A549 (cell line): ENCODE results near the gene ACYP1. TPM values are rescaled to one million over a fixed set of nuclear protein-coding genes. Genes with fewer than 3 reads are reported as not detected.

Experiments used
- ATAC-seq, 2 experiments: fragments of 200-7000 bp in 1 of 2; fragments of >200 bp in 1 of 2; cut with Nextera tagmentation in 1 of 2; cut with Tn5 transposase in 1 of 2; 3 replicates each; pipeline versions ENCODE4 v1.8.0 to v1.9.1; 2018 to 2020; ENCODE audit warnings: mild to moderate bottlenecking in 1 of 2, moderate library complexity in 1 of 2
- CTCF ChIA-PET: fragments of 300-600 bp; sonication (Branson Sonifier 250); formaldehyde crosslinking; extraction: SDS; loops from one replicate; lab custom pipeline; 2021; ENCODE audit warnings: antibody characterized with exemption, inconsistent platforms; lab: Yijun Ruan, JAX
- POLR2A ChIA-PET: fragments of 350-600 bp; formaldehyde crosslinking; extraction: SDS; loops from one replicate; lab custom pipeline; 2021; ENCODE audit warnings: antibody characterized with exemption, inconsistent platforms; lab: Yijun Ruan, JAX
- DNase-seq, 2 experiments: peaks; one replicate each; pipeline versions ENCODE4 v3.0.0 to v3.0.0-alpha.2; 2011 to 2016; ENCODE audit warnings: low read depth in 1 of 2, low spot score in 1 of 2
- FAIRE-seq: peaks from 2 replicates; lab custom pipeline; 2011; peaks lifted over from hg19 to GRCh38; lab: Jason Lieb, UNC
- H3K27ac ChIP-seq, 2 experiments: fragments of >200 bp; sonication (Bioruptor Twin); formaldehyde crosslinking; 3 replicates each; pipeline ENCODE4 v1.5.1; 2016 to 2017
- H3K4me1 ChIP-seq: fragments of >200 bp; sonication (Bioruptor Twin); formaldehyde crosslinking; 3 replicates; pipeline ENCODE4 v1.6.1; 2016
- H3K4me2 ChIP-seq: fragments of >200 bp; sonication (Bioruptor Twin); formaldehyde crosslinking; 3 replicates; pipeline ENCODE4 v1.6.1; 2016
- H3K4me3 ChIP-seq: fragments of >200 bp; sonication (Bioruptor Twin); formaldehyde crosslinking; 3 replicates; pipeline ENCODE4 v1.5.1; 2016
- H3K9me3 ChIP-seq: fragments of >200 bp; sonication (Bioruptor Twin); formaldehyde crosslinking; 3 replicates; pipeline ENCODE4 v1.6.1; 2016
- CBX2 ChIP-seq: fragments of 200-600 bp; sonication (generic); IDR thresholded peaks from 2 replicates; pipeline ENCODE4 v1.6.1; 2016; ENCODE audit warnings: low read depth, mild to moderate bottlenecking, borderline replicate concordance
- CHD2 ChIP-seq: fragments of 150-350 bp; IDR thresholded peaks from 2 replicates; pipeline ENCODE4 v1.6.1; 2014; ENCODE audit warnings: low read length; ENCODE audit not compliant: partially characterized antibody
- EP300 ChIP-seq, 2 experiments: fragments of >200 bp; sonication (Bioruptor Twin); formaldehyde crosslinking; IDR thresholded peaks; 2 replicates in 1 of 2; 3 replicates in 1 of 2; pipeline ENCODE4 v1.6.1; 2016 to 2017
- FOSB ChIP-seq: fragments of 250-450 bp; sonication (Bioruptor Pico); IDR thresholded peaks from 2 replicates; pipeline ENCODE4 v1.5.0; 2020; ENCODE audit warnings: mild to moderate bottlenecking, moderate library complexity
- HOXA7 ChIP-seq: fragments of 250-450 bp; sonication (Bioruptor Pico); IDR thresholded peaks from 2 replicates; pipeline ENCODE4 v1.5.0; 2020; ENCODE audit warnings: mild to moderate bottlenecking, moderate library complexity
- HOXB13 ChIP-seq: fragments of 250-450 bp; sonication (Bioruptor Pico); IDR thresholded peaks from 2 replicates; pipeline ENCODE4 v1.5.0; 2020; ENCODE audit warnings: low read depth, mild to moderate bottlenecking, moderate library complexity
- HOXB5 ChIP-seq: fragments of 250-450 bp; sonication (Bioruptor Pico); IDR thresholded peaks from 2 replicates; pipeline ENCODE4 v1.5.0; 2020; ENCODE audit warnings: mild to moderate bottlenecking, moderate library complexity
- JUN ChIP-seq, 2 experiments: fragments of >200 bp; sonication (Bioruptor Twin); formaldehyde crosslinking; IDR thresholded peaks; 2 replicates in 1 of 2; 3 replicates in 1 of 2; pipeline ENCODE4 v1.6.1; 2016 to 2017
- JUNB ChIP-seq: fragments of >200 bp; sonication (Bioruptor Twin); formaldehyde crosslinking; IDR thresholded peaks from 2 replicates; pipeline ENCODE4 v1.6.1; 2016
- NR3C1 ChIP-seq: fragments of >200 bp; sonication (Bioruptor Twin); formaldehyde crosslinking; IDR thresholded peaks from 3 replicates; pipeline ENCODE4 v1.6.1; 2017
- PHF8 ChIP-seq: fragments of 200-600 bp; sonication (generic); IDR thresholded peaks from 2 replicates; pipeline ENCODE4 v1.6.1; 2016; ENCODE audit warnings: low read depth, mild to moderate bottlenecking, antibody characterized with exemption, moderate library complexity, borderline replicate concordance
- POLR2A ChIP-seq: IDR thresholded peaks from 2 replicates; pipeline ENCODE4 v1.6.1; 2012; ENCODE audit warnings: mild to moderate bottlenecking, low read length
- POLR2AphosphoS2 ChIP-seq: conservative IDR thresholded peaks from 2 replicates; pipeline ENCODE4 v1.6.1; 2012; ENCODE audit warnings: low read length, improper control_type of control experiment, inconsistent platforms
- RCOR1 ChIP-seq: fragments of 150-350 bp; IDR thresholded peaks from 2 replicates; pipeline ENCODE4 v1.6.1; 2014; ENCODE audit warnings: antibody characterized with exemption, low read length, low read depth
- RNF2 ChIP-seq: fragments of 200-600 bp; sonication (generic); IDR thresholded peaks from 2 replicates; pipeline ENCODE4 v1.6.1; 2016; ENCODE audit warnings: low read depth, mild to moderate bottlenecking, antibody characterized with exemption, moderate library complexity, borderline replicate concordance
- TP53 ChIP-seq: fragments of 250-450 bp; sonication (Bioruptor Pico); IDR thresholded peaks from 2 replicates; pipeline ENCODE4 v1.5.0; 2021; ENCODE audit warnings: mild to moderate bottlenecking, moderate library complexity
- ZC3H11A ChIP-seq: fragments of 450-650 bp; IDR thresholded peaks from 2 replicates; pipeline ENCODE4 v1.6.1; 2014; ENCODE audit warnings: antibody characterized with exemption, mild to moderate bottlenecking
- ZSCAN20 ChIP-seq: fragments of 250-450 bp; sonication (Bioruptor Pico); IDR thresholded peaks from 2 replicates; pipeline ENCODE4 v1.8.0; 2022; ENCODE audit warnings: mild to moderate bottlenecking, moderate library complexity
- WGBS: methylation state at CpG from one replicate; pipeline ENCODE4 v1.1.6; 2017; ENCODE audit errors: missing lambda C conversion rate; 5-methylcytosine and 5-hydroxymethylcytosine counted together
- polyA plus RNA-seq, 4 experiments: library from polyadenylated mRNA; depleted of rRNA in 3 of 4; stranded (reverse); fragments of >200 nt; fragmentation: RNase III in 1 of 4; extraction: RNeasy Plus Mini Kit Qiagen cat#74134 plus additional on column Dnase treatment in 1 of 4; gene quantifications; 2 replicates in 3 of 4; 3 replicates in 1 of 4; pipeline ENCODE4 v1.2.3, GENCODE V29; 2011 to 2017
- TF ChIP-seq, protein P1 (sequence below): fragments of 200-600 bp; sonication (generic); IDR thresholded peaks from 2 replicates; pipeline ENCODE4 v1.6.1; 2016; ENCODE audit warnings: antibody characterized with exemption, mild to moderate bottlenecking, moderate library complexity
- TF ChIP-seq, protein P2 (sequence below): fragments of >200 bp; sonication (Bioruptor Twin); formaldehyde crosslinking; IDR thresholded peaks from 3 replicates; pipeline ENCODE4 v1.5.1; 2016
- TF ChIP-seq, protein P3 (sequence below): fragments of 250-450 bp; sonication (Bioruptor Pico); IDR thresholded peaks from 2 replicates; pipeline ENCODE4 v1.5.0; 2021; ENCODE audit warnings: mild to moderate bottlenecking, moderate library complexity, borderline replicate concordance
- TF ChIP-seq, protein P4 (sequence below): fragments of 250-450 bp; sonication (Bioruptor Pico); IDR thresholded peaks from 2 replicates; pipeline ENCODE4 v1.5.0; 2020; ENCODE audit warnings: low read depth, mild to moderate bottlenecking, moderate library complexity

ACYP1 gene
- polyA plus RNA-seq, 2 of the 4 experiments (the other 2 are of a cell fraction): 34.3 to 36.7 TPM

DNA sequence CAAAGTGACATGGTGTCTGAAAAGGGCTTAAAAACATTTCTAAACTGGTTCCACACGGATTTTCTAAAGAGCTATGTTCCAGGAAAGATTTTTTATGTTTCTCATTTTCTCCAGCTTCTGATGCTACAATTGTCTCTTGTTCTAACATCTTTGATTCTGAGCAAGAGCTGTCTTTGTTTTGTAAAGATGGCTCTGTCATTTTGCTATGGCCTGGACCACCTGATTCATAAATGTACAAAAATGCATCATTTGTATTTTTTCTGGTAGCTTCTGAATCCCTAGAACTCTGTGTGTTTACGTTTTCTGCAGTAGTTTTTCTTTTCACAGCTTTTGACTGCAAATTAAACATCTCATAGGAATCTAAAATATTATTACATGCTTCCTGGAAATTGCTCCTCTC is 15.7 kb downstream of the ACYP1 start (continued):
- TF ChIP-seq, protein P1, sequence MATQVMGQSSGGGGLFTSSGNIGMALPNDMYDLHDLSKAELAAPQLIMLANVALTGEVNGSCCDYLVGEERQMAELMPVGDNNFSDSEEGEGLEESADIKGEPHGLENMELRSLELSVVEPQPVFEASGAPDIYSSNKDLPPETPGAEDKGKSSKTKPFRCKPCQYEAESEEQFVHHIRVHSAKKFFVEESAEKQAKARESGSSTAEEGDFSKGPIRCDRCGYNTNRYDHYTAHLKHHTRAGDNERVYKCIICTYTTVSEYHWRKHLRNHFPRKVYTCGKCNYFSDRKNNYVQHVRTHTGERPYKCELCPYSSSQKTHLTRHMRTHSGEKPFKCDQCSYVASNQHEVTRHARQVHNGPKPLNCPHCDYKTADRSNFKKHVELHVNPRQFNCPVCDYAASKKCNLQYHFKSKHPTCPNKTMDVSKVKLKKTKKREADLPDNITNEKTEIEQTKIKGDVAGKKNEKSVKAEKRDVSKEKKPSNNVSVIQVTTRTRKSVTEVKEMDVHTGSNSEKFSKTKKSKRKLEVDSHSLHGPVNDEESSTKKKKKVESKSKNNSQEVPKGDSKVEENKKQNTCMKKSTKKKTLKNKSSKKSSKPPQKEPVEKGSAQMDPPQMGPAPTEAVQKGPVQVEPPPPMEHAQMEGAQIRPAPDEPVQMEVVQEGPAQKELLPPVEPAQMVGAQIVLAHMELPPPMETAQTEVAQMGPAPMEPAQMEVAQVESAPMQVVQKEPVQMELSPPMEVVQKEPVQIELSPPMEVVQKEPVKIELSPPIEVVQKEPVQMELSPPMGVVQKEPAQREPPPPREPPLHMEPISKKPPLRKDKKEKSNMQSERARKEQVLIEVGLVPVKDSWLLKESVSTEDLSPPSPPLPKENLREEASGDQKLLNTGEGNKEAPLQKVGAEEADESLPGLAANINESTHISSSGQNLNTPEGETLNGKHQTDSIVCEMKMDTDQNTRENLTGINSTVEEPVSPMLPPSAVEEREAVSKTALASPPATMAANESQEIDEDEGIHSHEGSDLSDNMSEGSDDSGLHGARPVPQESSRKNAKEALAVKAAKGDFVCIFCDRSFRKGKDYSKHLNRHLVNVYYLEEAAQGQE: no peak
- TF ChIP-seq POLR2A (no peak), ZSCAN20 (CRISPR knock-in tag) (no peak), ZC3H11A (no peak), JUNB (no peak), JUN (IDR thresholded peaks at IDR 0.05) (no peak), CHD2 (no peak), HOXA7 (CRISPR knock-in tag) (no peak)
- TF ChIP-seq, protein P2, sequence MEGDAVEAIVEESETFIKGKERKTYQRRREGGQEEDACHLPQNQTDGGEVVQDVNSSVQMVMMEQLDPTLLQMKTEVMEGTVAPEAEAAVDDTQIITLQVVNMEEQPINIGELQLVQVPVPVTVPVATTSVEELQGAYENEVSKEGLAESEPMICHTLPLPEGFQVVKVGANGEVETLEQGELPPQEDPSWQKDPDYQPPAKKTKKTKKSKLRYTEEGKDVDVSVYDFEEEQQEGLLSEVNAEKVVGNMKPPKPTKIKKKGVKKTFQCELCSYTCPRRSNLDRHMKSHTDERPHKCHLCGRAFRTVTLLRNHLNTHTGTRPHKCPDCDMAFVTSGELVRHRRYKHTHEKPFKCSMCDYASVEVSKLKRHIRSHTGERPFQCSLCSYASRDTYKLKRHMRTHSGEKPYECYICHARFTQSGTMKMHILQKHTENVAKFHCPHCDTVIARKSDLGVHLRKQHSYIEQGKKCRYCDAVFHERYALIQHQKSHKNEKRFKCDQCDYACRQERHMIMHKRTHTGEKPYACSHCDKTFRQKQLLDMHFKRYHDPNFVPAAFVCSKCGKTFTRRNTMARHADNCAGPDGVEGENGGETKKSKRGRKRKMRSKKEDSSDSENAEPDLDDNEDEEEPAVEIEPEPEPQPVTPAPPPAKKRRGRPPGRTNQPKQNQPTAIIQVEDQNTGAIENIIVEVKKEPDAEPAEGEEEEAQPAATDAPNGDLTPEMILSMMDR: no peak

DNA sequence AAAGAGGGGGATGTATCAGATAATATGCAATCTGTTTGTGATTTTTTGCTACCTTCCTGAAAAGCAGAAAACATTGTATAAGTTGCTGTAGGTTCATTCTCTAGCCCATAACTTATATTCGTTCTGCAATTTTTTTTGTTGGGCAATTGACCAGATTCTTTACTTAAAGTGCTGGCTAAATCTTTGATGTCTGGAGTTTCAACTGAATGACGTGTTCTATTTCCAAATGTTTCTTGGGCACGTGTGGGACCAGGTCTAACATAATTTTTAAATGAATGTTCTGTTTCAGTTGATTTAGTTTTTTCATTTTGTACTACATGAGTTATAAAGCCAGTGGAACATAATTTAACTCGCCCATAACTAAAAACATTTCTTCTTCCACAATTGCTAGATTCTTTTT is 16.3 kb downstream of the ACYP1 start:
- no peak overlapping the region for H3K4me3 ChIP-seq
- POLR2A ChIA-PET: no interaction called here
- 90% methylated on average over 4 of the region's 4 CpGs for WGBS
- no peak overlapping the region; the same call in 2 of the 3 replicates for H3K4me2 ChIP-seq
- no peak overlapping the region for H3K27ac ChIP-seq
- no peak for ATAC-seq
- DNase-seq: no peak
- no peak for FAIRE-seq
- no peak for TF ChIP-seq TP53 (CRISPR knock-in tag)
- TF ChIP-seq POLR2A: no peak
- TF ChIP-seq, protein P3, sequence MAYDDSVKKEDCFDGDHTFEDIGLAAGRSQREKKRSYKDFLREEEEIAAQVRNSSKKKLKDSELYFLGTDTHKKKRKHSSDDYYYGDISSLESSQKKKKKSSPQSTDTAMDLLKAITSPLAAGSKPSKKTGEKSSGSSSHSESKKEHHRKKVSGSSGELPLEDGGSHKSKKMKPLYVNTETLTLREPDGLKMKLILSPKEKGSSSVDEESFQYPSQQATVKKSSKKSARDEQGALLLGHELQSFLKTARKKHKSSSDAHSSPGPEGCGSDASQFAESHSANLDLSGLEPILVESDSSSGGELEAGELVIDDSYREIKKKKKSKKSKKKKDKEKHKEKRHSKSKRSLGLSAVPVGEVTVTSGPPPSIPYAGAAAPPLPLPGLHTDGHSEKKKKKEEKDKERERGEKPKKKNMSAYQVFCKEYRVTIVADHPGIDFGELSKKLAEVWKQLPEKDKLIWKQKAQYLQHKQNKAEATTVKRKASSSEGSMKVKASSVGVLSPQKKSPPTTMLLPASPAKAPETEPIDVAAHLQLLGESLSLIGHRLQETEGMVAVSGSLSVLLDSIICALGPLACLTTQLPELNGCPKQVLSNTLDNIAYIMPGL (CRISPR knock-in tag): no peak
- TF ChIP-seq CHD2: no peak
- no peak for TF ChIP-seq HOXB13 (CRISPR knock-in tag)
- no peak for TF ChIP-seq POLR2AphosphoS2
- no peak for TF ChIP-seq RCOR1
- TF ChIP-seq, protein P4, sequence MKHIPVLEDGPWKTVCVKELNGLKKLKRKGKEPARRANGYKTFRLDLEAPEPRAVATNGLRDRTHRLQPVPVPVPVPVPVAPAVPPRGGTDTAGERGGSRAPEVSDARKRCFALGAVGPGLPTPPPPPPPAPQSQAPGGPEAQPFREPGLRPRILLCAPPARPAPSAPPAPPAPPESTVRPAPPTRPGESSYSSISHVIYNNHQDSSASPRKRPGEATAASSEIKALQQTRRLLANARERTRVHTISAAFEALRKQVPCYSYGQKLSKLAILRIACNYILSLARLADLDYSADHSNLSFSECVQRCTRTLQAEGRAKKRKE (CRISPR knock-in tag): no peak
- no peak for TF ChIP-seq NR3C1
- no peak for TF ChIP-seq EP300 (IDR thresholded peaks at IDR 0.05)
- TF ChIP-seq FOSB: no peak
- TF ChIP-seq CBX2: no peak
- TF ChIP-seq RNF2: no peak
- TF ChIP-seq PHF8: no peak
- TF ChIP-seq HOXB5: no peak
- peaks cover 35% of the 10 kb centered on the region for H3K4me1 ChIP-seq
- CTCF ChIA-PET: interaction anchor here (1.4 to 1.7 kb wide), 3 partner anchors 11 to 102 kb away, joined by 3 to 6 read pairs (median 6); no protein-coding TSS in a partner anchor
- no peaks in the 10 kb centered on the region for H3K9me3 ChIP-seq
